ENCODE data around the gene TRIM59. TPM values are rescaled to one million over a fixed set of nuclear protein-coding genes. Genes with fewer than 3 reads are reported as not detected.
"Not testable (repeated sequence)": the region's sequence is repeated elsewhere in the genome, so short reads cannot be mapped to it uniquely, and the experiment has no call there.

TRIM59 gene
- total and polyA plus RNA-seq, 2 of the 4 experiments (the other 2 are of a cell fraction) = 8.0 to 65.4 TPM

DNA sequence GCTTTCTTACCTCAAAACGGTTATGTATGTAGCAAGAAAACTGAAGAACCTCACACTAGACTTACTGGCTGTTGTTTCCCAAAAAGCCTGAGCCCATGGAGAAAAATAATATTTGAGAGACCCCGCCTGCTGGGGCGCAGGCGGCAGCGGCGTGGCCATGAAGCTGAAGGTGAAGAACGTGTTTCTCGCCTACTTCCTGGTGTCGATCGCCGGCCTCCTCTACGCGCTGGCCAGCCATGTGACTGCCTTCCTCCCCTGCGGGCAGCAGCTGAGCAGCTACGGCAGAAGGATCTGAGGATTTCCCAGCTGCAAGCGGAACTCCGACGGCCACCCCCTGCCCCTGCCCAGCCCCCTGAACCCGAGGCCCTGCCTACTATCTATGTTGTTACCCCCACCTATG, 2.7 kb upstream of the TRIM59 start:
- BruUV-seq (replicated peaks); H3K4ac ChIP-seq (ENCODE audit: low read depth, low read length); DNase-seq; intact Hi-C loops (cut with micrococcal nuclease); CTCF ChIA-PET; H3K18ac ChIP-seq (ENCODE audit: low read depth, low read length); H3K56ac ChIP-seq (ENCODE audit: extremely low read depth, insufficient read depth, low read length); H2AK5ac ChIP-seq (ENCODE audit: low read depth, low read length); H2AFZ ChIP-seq (replicated peaks; ENCODE audit: low read length, poor library complexity); H3K36me3 ChIP-seq (ENCODE audit: control insufficient read depth, insufficient read depth, low read length); H2AK9ac ChIP-seq (replicated peaks; ENCODE audit: low read depth, low read length, poor library complexity); H2BK5ac ChIP-seq (ENCODE audit: low read depth, low read length, poor library complexity, severe bottlenecking); H3K23ac ChIP-seq (ENCODE audit: low read depth, low read length); H4K91ac ChIP-seq (ENCODE audit: insufficient read depth, low read depth, low read length); in situ Hi-C loops (cut with MboI; ENCODE audit: low sequenced_read_pairs); H3K9ac ChIP-seq (ENCODE audit: low read depth, low read length); H3K9me1 ChIP-seq (ENCODE audit: insufficient read depth, low read length); H3K27ac ChIP-seq (ENCODE audit: insufficient read depth, low read length); H4K5ac ChIP-seq (ENCODE audit: low read depth, low read length); POLR2A ChIA-PET (ENCODE audit: unreplicated experiment); H2BK15ac ChIP-seq (ENCODE audit: low read depth, low read length); H2BK20ac ChIP-seq (ENCODE audit: low read depth, low read length); H3K9me3 ChIP-seq (ENCODE audit: control insufficient read depth, insufficient read depth, low read length); H3K14ac ChIP-seq (replicated peaks; ENCODE audit: low read depth, low read length); H3K4me3 ChIP-seq (ENCODE audit: insufficient read depth, low read depth, low read length); H3K4me1 ChIP-seq (ENCODE audit: control insufficient read depth, insufficient read depth, low read length); H4K8ac ChIP-seq (ENCODE audit: low read depth in 2 of 2, low read length in 2 of 2); H4K20me1 ChIP-seq (ENCODE audit: insufficient read depth, low read length); dilution Hi-C loops (cut with HindIII; ENCODE audit: low sequenced_read_pairs, unreplicated experiment); ATAC-seq (ENCODE audit: low read depth); H3K4me2 ChIP-seq (ENCODE audit: low read depth, low read length); H3K27me3 ChIP-seq (ENCODE audit: control insufficient read depth, insufficient read depth, low read length): not testable (repeated sequence)
- H3K79me1 ChIP-seq (ENCODE audit: low read depth in 1 of 2, low read length in 2 of 2) = peaks cover 4 to 20% of the 10 kb centered on the region in 2 experiments; a peak in 2 of 4 replicates
- peak overlapping the region; percentile 16; the same call in 1 of the 2 replicates for H2BK120ac ChIP-seq (ENCODE audit: low read depth, low read length)
- WGBS, 2 experiments (ENCODE audit: extremely low coverage in 2 of 2, insufficient read length in 1 of 2) = 99% methylated on average over 12 of the region's 19 CpGs; no CpG with 5 or more reads in 1 of the 2 experiments
